K562 (cell line): Measurements from ENCODE around the gene CUX1. TPM values are rescaled to one million over a fixed set of nuclear protein-coding genes. Genes with fewer than 3 reads are reported as not detected.

Experiments used
- ATAC-seq: fragments of 200-7000 bp; cut with Tn5 transposase; 3 replicates; pipeline ENCODE4 v1.9.1; 2020; ENCODE audit warnings: moderate library complexity
- BruUV-seq: library from RNA; stranded (reverse); fragments of 400-500 nt; replicated peaks from 2 replicates; lab custom pipeline; 2021; lab: Mats Ljungman, UMichigan
- CTCF ChIA-PET: fragments of 300-600 bp; formaldehyde crosslinking; extraction: SDS; loops from one replicate; lab custom pipeline; 2021; ENCODE audit warnings: low intra/inter-chr PET ratio; lab: Yijun Ruan, JAX
- POLR2A ChIA-PET: fragments of 300-600, 350-650 bp; sonication (Branson Sonifier 250); formaldehyde crosslinking; extraction: SDS; loops from one replicate; lab custom pipeline; 2021; ENCODE audit warnings: antibody characterized with exemption, inconsistent platforms; lab: Yijun Ruan, JAX
- DNase-seq, 4 experiments: peaks; one replicate each; pipeline versions ENCODE4 v3.0.0 to v3.0.0-alpha.2; 2011 to 2018; ENCODE audit warnings: low spot score in 3 of 4, mixed read lengths in 3 of 4; ENCODE audit errors: extremely low read depth in 1 of 4
- FAIRE-seq: peaks from 2 replicates; lab custom pipeline; 2011; peaks lifted over from hg19 to GRCh38; lab: Jason Lieb, UNC
- H2AFZ ChIP-seq: 2 replicates; pipeline ENCODE4 v1.6.0; 2011; ENCODE audit warnings: low read depth, low read length, control low read depth, inconsistent platforms
- H3K27ac ChIP-seq: fragments of 200-600 bp; 3 replicates; pipeline ENCODE4 v1.8.0; 2011; ENCODE audit warnings: low read depth, mild to moderate bottlenecking, control low read depth, inconsistent platforms, low read length, moderate library complexity, mixed read lengths; ENCODE audit errors: extremely low read depth
- H3K27me3 ChIP-seq, 2 experiments: fragments of 300-600 bp in 1 of 2; 2 replicates in 1 of 2; 3 replicates in 1 of 2; pipeline versions ENCODE4 v1.6.0 to v1.8.0; 2011; ENCODE audit warnings: inconsistent platforms in 2 of 2, low read length in 2 of 2, mild to moderate bottlenecking in 1 of 2, mixed read lengths in 1 of 2, moderate library complexity in 1 of 2; ENCODE audit not compliant: control insufficient read depth in 2 of 2, insufficient read depth in 2 of 2
- H3K36me3 ChIP-seq: fragments of 300-600 bp; 3 replicates; pipeline ENCODE4 v1.8.0; 2011; ENCODE audit warnings: mild to moderate bottlenecking, low read length, inconsistent platforms; ENCODE audit not compliant: control insufficient read depth, insufficient read depth
- H3K4me1 ChIP-seq, 2 experiments: fragments of 200-600 bp in 1 of 2; replicated peaks in 1 of 2; 2 replicates in 1 of 2; 3 replicates in 1 of 2; pipeline versions ENCODE4 v1.5.1 to v1.8.0; 2011; ENCODE audit warnings: inconsistent platforms in 2 of 2, low read length in 2 of 2, mild to moderate bottlenecking in 1 of 2, mixed read lengths in 1 of 2, moderate library complexity in 1 of 2; ENCODE audit not compliant: control insufficient read depth in 2 of 2, insufficient read depth in 2 of 2
- H3K4me2 ChIP-seq: 2 replicates; pipeline ENCODE4 v1.6.1; 2011; ENCODE audit warnings: low read length, control low read depth, inconsistent platforms, mixed read lengths; ENCODE audit not compliant: insufficient read depth
- H3K4me3 ChIP-seq: fragments of 200-600 bp; sonication (generic), shearing (Covaris generic); 2 replicates; pipeline ENCODE4 v1.5.1; 2016; ENCODE audit warnings: control low read depth, inconsistent platforms
- H3K79me2 ChIP-seq: fragments of 200-600 bp; 3 replicates; pipeline ENCODE4 v1.8.0; 2011; ENCODE audit warnings: low read length, inconsistent platforms; ENCODE audit not compliant: control insufficient read depth, insufficient read depth
- H3K9ac ChIP-seq, 2 experiments: 2 replicates each; pipeline versions ENCODE4 v1.6.0 to v1.6.1; 2011; ENCODE audit warnings: low read depth in 2 of 2, low read length in 2 of 2, control low read depth in 1 of 2, inconsistent platforms in 1 of 2, mild to moderate bottlenecking in 1 of 2, mixed read lengths in 1 of 2; ENCODE audit not compliant: insufficient read depth in 1 of 2
- H3K9me1 ChIP-seq: one replicate; pipeline ENCODE4 v1.6.0; 2011; ENCODE audit warnings: inconsistent platforms, mild to moderate bottlenecking, low read length, moderate library complexity; ENCODE audit not compliant: control insufficient read depth, insufficient read depth
- H3K9me3 ChIP-seq: replicated peaks from 2 replicates; pipeline ENCODE4 v1.5.1; 2011; ENCODE audit warnings: low read depth, low read length, inconsistent platforms; ENCODE audit not compliant: control insufficient read depth, insufficient read depth
- H4K20me1 ChIP-seq: replicated peaks from 2 replicates; pipeline ENCODE4 v1.6.1; 2011; ENCODE audit warnings: low read length, inconsistent platforms, mixed read lengths; ENCODE audit not compliant: control insufficient read depth, insufficient read depth
- ASH1L ChIP-seq: fragments of 450-650 bp; IDR thresholded peaks from 2 replicates; pipeline ENCODE4 v1.6.1; 2018; ENCODE audit warnings: borderline replicate concordance, mild to moderate bottlenecking, low read depth; ENCODE audit not compliant: partially characterized antibody
- PRMT5 ChIP-seq: sonication (generic); formaldehyde crosslinking; IDR thresholded peaks from 2 replicates; pipeline ENCODE4 v1.5.0; 2020; ENCODE audit warnings: missing genetic modification reagents
- ZNF316 ChIP-seq: fragments of 450-650 bp; IDR thresholded peaks from 2 replicates; pipeline ENCODE4 v1.6.1; 2016
- ZNF449 ChIP-seq: fragments of 250-450 bp; sonication (Bioruptor Pico); IDR thresholded peaks from 2 replicates; pipeline ENCODE4 v1.8.0; 2022; ENCODE audit warnings: moderate library complexity, mild to moderate bottlenecking, inconsistent platforms
- WGBS: fragments of 100-300 bp; shearing (Covaris generic); methylation state at CpG from one replicate; pipeline ENCODE4 v1.1.6; 2016; ENCODE audit warnings: low coverage, mixed read lengths; ENCODE audit not compliant: insufficient coverage; ENCODE audit errors: missing lambda C conversion rate; 5-methylcytosine and 5-hydroxymethylcytosine counted together
- in situ Hi-C: fragments of 300-500 bp; cut with MboI; formaldehyde crosslinking; loops from 4 replicates; pipeline ENCODE4 v1.15.0; 2018; ENCODE audit warnings: inconsistent platforms, mixed read lengths
- intact Hi-C: fragments of 100-400 bp; cut with micrococcal nuclease; formaldehyde crosslinking; loops from 2 replicates; pipeline ENCODE4 v1.14.2; 2022
- polyA plus RNA-seq, 8 experiments: library from polyadenylated mRNA; depleted of rRNA in 4 of 8; stranded (reverse) in 5 of 8; unstranded in 3 of 8; fragments of >200 nt; fragmentation: Nextera tagmentation in 2 of 8; fragmentation: Illumina TruSeq in 1 of 8; extraction: Ambion mirVana in 2 of 8; extraction: Trizol in 1 of 8; gene quantifications; 2 replicates each; pipeline versions ENCODE4 v1.2.1 to v1.2.3, GENCODE V29; 2011 to 2014; ENCODE audit warnings: inconsistent platforms in 1 of 8, missing spikeins in 1 of 8
- total RNA-seq, 7 experiments: library from RNA; depleted of rRNA in 6 of 7; stranded (reverse); fragments of >200 nt in 6 of 7; fragmentation: Illumina TruSeq in 2 of 7; extraction: Trizol in 2 of 7; gene quantifications; 2 replicates each; pipeline versions ENCODE4 v1.2.1 to v1.2.3, GENCODE V29; 2011 to 2021; ENCODE audit warnings: low replicate concordance in 1 of 7

The CUX1 gene
- total and polyA plus RNA-seq, 9 of the 15 experiments (the other 6 are each of a cell fraction or from before 2014, with no cell fraction given), result 3.6 to 55.3 (median 25.2) TPM

GRCh38 chr7:101934618-101935017 lies 117.2 kb downstream of the CUX1 start:
- WGBS, result 92% methylated on average over 11 of the region's 11 CpGs
- no peak overlapping the region for H3K4me2 ChIP-seq
- no peak overlapping the region for H2AFZ ChIP-seq
- H3K9me3 ChIP-seq, result no peaks in the 10 kb centered on the region
- H3K9ac ChIP-seq, result 0 out of 4 replicates have a peak overlapping the region, but pooled peaks of 1 of the 2 experiments have one; percentile 21
- peaks cover 0 to 7% of the 10 kb centered on the region in 2 experiments; a peak in 2 of 5 replicates for H3K4me1 ChIP-seq
- CTCF ChIA-PET, result no interaction called here
- peaks cover 52% of the 10 kb centered on the region for H3K79me2 ChIP-seq
- no peak overlapping the region for H3K27ac ChIP-seq
- POLR2A ChIA-PET, result no interaction called here
- H3K36me3 ChIP-seq, result peaks cover 3% of the 10 kb centered on the region; the same call in 2 of the 3 replicates
- no peaks in the 10 kb centered on the region; the same call in 1 of the 2 replicates for H4K20me1 ChIP-seq
- no peaks in the 10 kb centered on the region for H3K9me1 ChIP-seq
- ATAC-seq (no peak), FAIRE-seq (no peak), DNase-seq (no peak)
- intact Hi-C loops, result no loop called here
- no peak overlapping the region for H3K4me3 ChIP-seq
- no TSS peak for BruUV-seq
- H3K27me3 ChIP-seq, result no peaks in the 10 kb centered on the region
- TF ChIP-seq PRMT5, result 0 out of 2 replicates have a peak, but pooled peaks have one; percentile 32
- no peak for TF ChIP-seq ZNF449 (CRISPR knock-in tag)
- in situ Hi-C loops, result no loop called here

DNA sequence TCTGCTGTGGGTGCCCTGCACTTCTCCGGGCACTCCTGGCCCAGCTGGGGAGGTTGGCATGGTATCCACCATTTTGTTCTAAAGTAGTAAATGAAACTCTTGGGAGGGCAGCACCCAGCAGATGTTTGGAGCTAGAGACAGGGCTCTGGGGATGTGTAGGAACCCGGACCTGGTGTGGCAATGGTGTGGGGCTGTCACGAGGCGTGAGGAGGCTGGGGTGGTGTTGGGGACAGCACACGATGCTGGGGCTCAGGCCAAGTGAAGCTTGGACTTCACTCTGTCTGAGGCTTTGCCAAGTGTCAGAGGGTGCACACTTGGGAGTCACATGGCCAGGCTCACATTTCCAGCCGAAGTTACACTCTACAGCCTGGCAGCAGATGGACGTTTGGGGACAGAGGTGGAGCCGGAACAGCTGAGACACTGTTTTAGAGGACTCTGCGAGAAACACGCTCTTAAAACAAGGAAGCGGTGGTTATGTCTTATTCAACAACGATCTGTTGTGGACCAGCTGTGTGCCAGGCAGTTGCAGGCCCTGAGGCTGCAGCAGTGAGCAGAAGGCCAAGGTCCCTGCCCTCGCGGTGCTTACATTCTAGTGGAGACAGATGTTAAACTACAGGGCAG lies 118.2 kb downstream of the CUX1 start:
- Histone ChIP-seq H3K79me2 (peaks cover 50% of the 10 kb centered on the region), H3K9ac (no peak overlapping the region), H3K27me3 (no peaks in the 10 kb centered on the region), H4K20me1 (peaks cover 3% of the 10 kb centered on the region; the same call in 1 of the 2 replicates), H3K27ac (no peak overlapping the region), H3K36me3 (peaks cover 3% of the 10 kb centered on the region; the same call in 2 of the 3 replicates), H3K4me2 (no peak overlapping the region), H3K4me1 (peaks cover 2 to 7% of the 10 kb centered on the region in 2 experiments; a peak in 4 of 5 replicates), H3K9me1 (no peaks in the 10 kb centered on the region), H3K4me3 (no peak overlapping the region), H3K9me3 (no peaks in the 10 kb centered on the region), H2AFZ (no peak overlapping the region)
- 92% methylated on average over 14 of the region's 14 CpGs for WGBS
- ChIA-PET POLR2A (interaction anchor here (0.5 to 1.9 kb wide), 2 partner anchors 11 to 235 kb away, joined by 3 to 6 read pairs; no protein-coding TSS in a partner anchor), CTCF (no interaction called here)
- intact Hi-C loops, result no loop called here
- in situ Hi-C loops, result no loop called here
- TF ChIP-seq ZNF316, result peak; percentile 32
- no peak for TF ChIP-seq ASH1L
- DNase-seq, result no peak
- FAIRE-seq, result no peak
- BruUV-seq, result no TSS peak
- no peak for ATAC-seq
